ENCODE results near the gene KNSTRN.

- TF ChIP-seq CTCF (IDR thresholded peaks at IDR 0.05) (no peak), KDM5A (IDR thresholded peaks at IDR 0.05) (no peak), SMC3 (IDR thresholded peaks at IDR 0.05) (no peak), MAZ (IDR thresholded peaks at IDR 0.05; ENCODE audit: borderline replicate concordance, low read depth, low read length) (no peak), BHLHE40 (IDR thresholded peaks at IDR 0.05; ENCODE audit: low read depth, low read length) (no peak), POLR2A (IDR thresholded peaks at IDR 0.05; ENCODE audit: low read length) (no peak), ZFP36 (IDR thresholded peaks at IDR 0.05; ENCODE audit: borderline replicate concordance, partially characterized antibody) (no peak), RCOR1 (IDR thresholded peaks at IDR 0.05; ENCODE audit: low read depth, low read length) (no peak), NPAS2 (CRISPR knock-in tag; IDR thresholded peaks at IDR 0.05; ENCODE audit: borderline replicate concordance) (no peak), JUN (IDR thresholded peaks at IDR 0.05) (no peak), HDAC2 (IDR thresholded peaks at IDR 0.05) (no peak), FOSB (CRISPR knock-in tag; IDR thresholded peaks at IDR 0.05) (no peak), RARB (CRISPR knock-in tag; IDR thresholded peaks at IDR 0.05) (no peak), CHD2 (IDR thresholded peaks at IDR 0.05; ENCODE audit: low read length, partially characterized antibody) (no peak)
Observed at GRCh38 chr15:40379374-40379773, 3.1 kb upstream of the KNSTRN start.

Data from A549 (cell line).